CD14-positive monocyte (primary cell): Measurements from ENCODE around the gene CYRIA. TPM values are rescaled to one million over a fixed set of nuclear protein-coding genes. Genes with fewer than 3 reads are reported as not detected.

Source experiments
- DNase-seq, 3 donors: peaks; one replicate each; pipeline ENCODE4 v3.0.0-alpha.2; 2011 to 2022
- H2AFZ ChIP-seq: 2 replicates; pipeline ENCODE4 v1.6.0; 2012; ENCODE audit warnings: mild to moderate bottlenecking, low read depth, low read length, inconsistent platforms; ENCODE audit not compliant: insufficient read depth, poor library complexity, severe bottlenecking
- H3K27ac ChIP-seq, 2 donors: 1 replicate in 1 of 2; 2 replicates in 1 of 2; pipeline ENCODE4 v1.5.1; 2012 to 2013; ENCODE audit warnings: low read length in 2 of 2, control low read depth in 1 of 2, inconsistent platforms in 1 of 2, low read depth in 1 of 2, mild to moderate bottlenecking in 1 of 2
- H3K27me3 ChIP-seq, 2 donors: one replicate each; pipeline versions ENCODE4 v1.6.0 to v1.6.1; 2011 to 2013; ENCODE audit warnings: low read length in 2 of 2; ENCODE audit not compliant: control insufficient read depth in 2 of 2, insufficient read depth in 2 of 2
- H3K36me3 ChIP-seq, 2 donors: replicated peaks in 1 of 2; 1 replicate in 1 of 2; 2 replicates in 1 of 2; pipeline versions ENCODE4 v1.5.1 to v1.6.1; 2012 to 2013; ENCODE audit warnings: low read length in 2 of 2, control low read depth in 1 of 2, inconsistent platforms in 1 of 2, mild to moderate bottlenecking in 1 of 2; ENCODE audit not compliant: insufficient read depth in 2 of 2, control insufficient read depth in 1 of 2
- H3K4me1 ChIP-seq, 2 donors: 1 replicate in 1 of 2; 2 replicates in 1 of 2; pipeline versions ENCODE4 v1.5.1 to v1.6.1; 2012 to 2013; ENCODE audit warnings: low read length in 2 of 2, control low read depth in 1 of 2, inconsistent platforms in 1 of 2, mild to moderate bottlenecking in 1 of 2, moderate library complexity in 1 of 2; ENCODE audit not compliant: insufficient read depth in 2 of 2, control insufficient read depth in 1 of 2
- H3K4me2 ChIP-seq: replicated peaks from 2 replicates; pipeline ENCODE3; 2012; ENCODE audit warnings: low read length, moderate library complexity, mild to moderate bottlenecking; ENCODE audit not compliant: poor library complexity, severe bottlenecking; ENCODE audit errors: extremely low read depth
- H3K4me3 ChIP-seq, 3 experiments: fragments of 200-600 bp in 1 of 3; sonication (generic) in 1 of 3; replicated peaks in 1 of 3; 1 replicate in 2 of 3; 2 replicates in 1 of 3; pipeline ENCODE4 v1.5.1; 2011 to 2013; ENCODE audit warnings: low read length in 3 of 3, mild to moderate bottlenecking in 3 of 3, control low read depth in 2 of 3, low read depth in 2 of 3, inconsistent platforms in 1 of 3, moderate library complexity in 1 of 3
- H3K79me2 ChIP-seq: 2 replicates; pipeline ENCODE4 v1.6.0; 2012; ENCODE audit warnings: mild to moderate bottlenecking, control low read depth, inconsistent platforms, low read length, moderate library complexity; ENCODE audit not compliant: insufficient read depth
- H3K9ac ChIP-seq: 2 replicates; pipeline ENCODE4 v1.6.0; 2017; ENCODE audit warnings: low read length, mild to moderate bottlenecking; ENCODE audit not compliant: insufficient read depth, poor library complexity, severe bottlenecking
- H3K9me3 ChIP-seq, 2 donors: replicated peaks in 1 of 2; 1 replicate in 1 of 2; 2 replicates in 1 of 2; pipeline versions ENCODE4 v1.5.1 to v1.6.1; 2012 to 2013; ENCODE audit warnings: low read length in 2 of 2, control low read depth in 1 of 2; ENCODE audit not compliant: control insufficient read depth in 1 of 2, insufficient read depth in 1 of 2
- H4K20me1 ChIP-seq: 2 replicates; pipeline ENCODE4 v1.6.0; 2012; ENCODE audit warnings: mild to moderate bottlenecking, low read length, control low read depth, moderate library complexity; ENCODE audit not compliant: insufficient read depth
- H3K27ac Mint-ChIP-seq, 7 donors: one replicate each; pipeline ENCODE4 v1.8.0; 2020; ENCODE audit warnings: mild to moderate bottlenecking in 7 of 7, mixed read lengths in 7 of 7, moderate library complexity in 6 of 7, inconsistent platforms in 2 of 7
- H3K27me3 Mint-ChIP-seq, 3 donors: one replicate each; pipeline ENCODE4 v1.8.0; 2021 to 2022; ENCODE audit warnings: low read depth in 3 of 3, mild to moderate bottlenecking in 3 of 3, mixed read lengths in 3 of 3, moderate library complexity in 3 of 3, inconsistent platforms in 1 of 3
- H3K36me3 Mint-ChIP-seq, 2 donors: one replicate each; pipeline ENCODE4 v1.8.0; 2020; ENCODE audit warnings: mixed read lengths in 2 of 2, inconsistent platforms in 1 of 2, mild to moderate bottlenecking in 1 of 2
- H3K4me1 Mint-ChIP-seq: one replicate; pipeline ENCODE4 v1.8.0; 2020; ENCODE audit warnings: mild to moderate bottlenecking, mixed read lengths
- H3K4me3 Mint-ChIP-seq, 2 donors: one replicate each; pipeline ENCODE4 v1.8.0; 2020; ENCODE audit warnings: mild to moderate bottlenecking in 2 of 2, mixed read lengths in 2 of 2, moderate library complexity in 1 of 2
- H3K9me3 Mint-ChIP-seq, 7 donors: one replicate each; pipeline ENCODE4 v1.8.0; 2020 to 2022; ENCODE audit warnings: mixed read lengths in 7 of 7, mild to moderate bottlenecking in 6 of 7, moderate library complexity in 6 of 7, inconsistent platforms in 2 of 7
- WGBS: methylation state at CpG from one replicate; pipeline ENCODE4 v1.1.5; 2013; ENCODE audit warnings: missing lambda C conversion rate; ENCODE audit not compliant: insufficient coverage; 5-methylcytosine and 5-hydroxymethylcytosine counted together
- intact Hi-C, 2 donors: fragments of 100-400 bp; cut with micrococcal nuclease; formaldehyde crosslinking; loops; one replicate each; pipeline versions ENCODE4 v1.15.0 to v1.15.1; 2023
- polyA plus RNA-seq, 3 donors: library from polyadenylated mRNA; depleted of rRNA in 1 of 3; unstranded in 2 of 3; stranded (reverse) in 1 of 3; fragments of 300-500 nt in 2 of 3; fragments of >200 nt in 1 of 3; fragmentation: Illumina TruSeq in 2 of 3; gene quantifications; 1 replicate in 2 of 3; 2 replicates in 1 of 3; pipeline ENCODE4 v1.2.3, GENCODE V29; 2012 to 2021
- TF ChIP-seq, protein P1 (sequence below): fragments of 200-600 bp; IDR thresholded peaks from one replicate; pipeline ENCODE4 v1.8.0; 2022; ENCODE audit warnings: antibody characterized with exemption, mild to moderate bottlenecking

CYRIA gene
- polyA plus RNA-seq, 3 donors, result 55.9 to 101 (median 72.4) TPM

DNA sequence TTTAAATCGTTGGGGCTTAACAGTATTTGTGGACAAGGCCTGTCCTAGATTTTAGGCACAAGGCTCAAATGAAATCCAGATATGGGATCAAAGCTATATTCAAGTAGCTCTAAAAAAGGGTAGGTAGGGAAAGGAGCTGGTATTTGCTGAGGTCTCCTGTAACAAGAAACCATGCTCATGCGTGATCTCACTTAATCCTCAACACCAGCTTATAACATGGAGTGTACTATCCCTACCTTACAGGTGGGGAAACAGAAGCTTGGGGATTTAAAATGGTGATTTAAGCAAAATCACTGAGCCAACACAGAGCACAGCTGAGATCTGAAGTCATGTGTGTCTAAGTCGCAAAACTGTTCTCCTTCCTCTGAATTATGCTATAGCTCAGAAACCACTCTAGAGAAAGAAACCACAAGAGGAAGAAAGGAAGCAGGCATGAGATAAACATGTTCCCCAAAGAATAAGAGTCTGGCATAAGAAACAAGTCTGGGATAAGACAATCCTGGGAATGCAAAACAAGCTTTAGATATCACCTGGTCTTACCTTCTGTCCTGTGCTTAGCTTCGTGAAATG lies 43.1 kb downstream of the CYRIA start:
- peak overlapping the region; percentile 36 for H3K9ac ChIP-seq
- peak overlapping the region in 1 of 3 experiments; percentile 47 for H3K4me3 ChIP-seq
- Mint-ChIP-seq H3K9me3 (no peaks in the 10 kb centered on the region), H3K27me3 (peaks cover 0 to 3% (median 0%) of the 10 kb centered on the region in 3 donors), H3K4me1 (peaks cover 92% of the 10 kb centered on the region), H3K36me3 (peaks cover 84 to 88% of the 10 kb centered on the region in 2 donors), H3K27ac (peak overlapping the region; percentile 98 to 100 (median 99)), H3K4me3 (peak overlapping the region; percentile 24 to 57)
- WGBS, result 75% methylated on average over 1 of the region's 4 CpGs
- H2AFZ ChIP-seq, result no peak overlapping the region
- DNase-seq, result peak in 2 of 3 donors; percentile 44 to 51
- H4K20me1 ChIP-seq, result peaks cover 5% of the 10 kb centered on the region
- H3K36me3 ChIP-seq, result peaks cover 30 to 64% of the 10 kb centered on the region in 2 donors
- H3K4me1 ChIP-seq, result peaks cover 87 to 92% of the 10 kb centered on the region in 2 donors
- intact Hi-C loops, result no loop called here
- H3K79me2 ChIP-seq, result peaks cover 69% of the 10 kb centered on the region
- TF ChIP-seq, protein P1, sequence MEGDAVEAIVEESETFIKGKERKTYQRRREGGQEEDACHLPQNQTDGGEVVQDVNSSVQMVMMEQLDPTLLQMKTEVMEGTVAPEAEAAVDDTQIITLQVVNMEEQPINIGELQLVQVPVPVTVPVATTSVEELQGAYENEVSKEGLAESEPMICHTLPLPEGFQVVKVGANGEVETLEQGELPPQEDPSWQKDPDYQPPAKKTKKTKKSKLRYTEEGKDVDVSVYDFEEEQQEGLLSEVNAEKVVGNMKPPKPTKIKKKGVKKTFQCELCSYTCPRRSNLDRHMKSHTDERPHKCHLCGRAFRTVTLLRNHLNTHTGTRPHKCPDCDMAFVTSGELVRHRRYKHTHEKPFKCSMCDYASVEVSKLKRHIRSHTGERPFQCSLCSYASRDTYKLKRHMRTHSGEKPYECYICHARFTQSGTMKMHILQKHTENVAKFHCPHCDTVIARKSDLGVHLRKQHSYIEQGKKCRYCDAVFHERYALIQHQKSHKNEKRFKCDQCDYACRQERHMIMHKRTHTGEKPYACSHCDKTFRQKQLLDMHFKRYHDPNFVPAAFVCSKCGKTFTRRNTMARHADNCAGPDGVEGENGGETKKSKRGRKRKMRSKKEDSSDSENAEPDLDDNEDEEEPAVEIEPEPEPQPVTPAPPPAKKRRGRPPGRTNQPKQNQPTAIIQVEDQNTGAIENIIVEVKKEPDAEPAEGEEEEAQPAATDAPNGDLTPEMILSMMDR, result no peak
- no peaks in the 10 kb centered on the region for H3K9me3 ChIP-seq
- no peaks in the 10 kb centered on the region for H3K27me3 ChIP-seq
- peak overlapping the region; percentile 61 for H3K4me2 ChIP-seq
- peak overlapping the region; percentile 88 to 98 for H3K27ac ChIP-seq

DNA sequence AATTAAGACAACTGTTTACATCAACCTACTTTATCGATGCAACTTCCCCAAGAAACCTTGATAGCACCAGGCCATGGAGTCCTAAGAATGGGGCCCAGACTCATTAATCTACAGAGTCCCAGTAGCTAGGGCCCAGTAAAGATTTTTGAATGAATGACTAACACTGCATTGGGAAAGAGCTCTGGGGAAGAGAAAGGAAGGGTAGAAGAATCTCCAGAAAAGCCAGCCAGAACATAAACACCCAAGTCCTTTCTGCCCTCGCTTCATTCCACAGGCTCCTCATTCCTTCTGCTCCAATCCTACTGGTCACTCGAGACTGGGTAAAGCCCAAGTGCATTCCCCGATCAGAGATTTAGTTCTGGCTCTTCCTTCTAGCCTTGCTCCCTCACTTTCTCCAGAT lies 44.3 kb downstream of the CYRIA start:
- Histone ChIP-seq H3K9ac (no peak overlapping the region), H4K20me1 (peaks cover 8% of the 10 kb centered on the region), H3K27ac (peak overlapping the region in 1 of 2 donors; percentile 98), H3K27me3 (no peaks in the 10 kb centered on the region), H3K4me3 (peak overlapping the region in 1 of 3 experiments; percentile 47), H3K4me2 (no peak overlapping the region), H3K4me1 (peaks cover 87 to 92% of the 10 kb centered on the region in 2 donors), H3K9me3 (no peaks in the 10 kb centered on the region), H3K79me2 (peaks cover 68% of the 10 kb centered on the region), H2AFZ (no peak overlapping the region), H3K36me3 (peaks cover 35 to 73% of the 10 kb centered on the region in 2 donors)
- peaks cover 0 to 3% (median 0%) of the 10 kb centered on the region in 3 donors for H3K27me3 Mint-ChIP-seq
- peaks cover 0 to 1% (median 0%) of the 10 kb centered on the region in 7 donors for H3K9me3 Mint-ChIP-seq
- intact Hi-C loops, result no loop called here
- TF ChIP-seq, protein P1, result no peak
- H3K27ac Mint-ChIP-seq, result peak overlapping the region; percentile 98 to 100 (median 99)
- H3K4me3 Mint-ChIP-seq, result peak overlapping the region in 1 of 2 donors; percentile 19
- peak in 2 of 3 donors; percentile 54 to 56 for DNase-seq
- H3K36me3 Mint-ChIP-seq, result peaks cover 90 to 92% of the 10 kb centered on the region in 2 donors
- WGBS, result 100% methylated on average over 3 of the region's 4 CpGs
- H3K4me1 Mint-ChIP-seq, result peaks cover 92% of the 10 kb centered on the region
